Measurements from ENCODE around the gene RPL31.

The RPL31 gene

GRCh38 chr2:101038455-101039255, 36.6 kb downstream of the RPL31 start:
- H3K36me3 ChIP-seq (ENCODE audit: control insufficient read depth, insufficient read depth, low read length), result no peaks in the 10 kb centered on the region
- TF ChIP-seq, protein P1, sequence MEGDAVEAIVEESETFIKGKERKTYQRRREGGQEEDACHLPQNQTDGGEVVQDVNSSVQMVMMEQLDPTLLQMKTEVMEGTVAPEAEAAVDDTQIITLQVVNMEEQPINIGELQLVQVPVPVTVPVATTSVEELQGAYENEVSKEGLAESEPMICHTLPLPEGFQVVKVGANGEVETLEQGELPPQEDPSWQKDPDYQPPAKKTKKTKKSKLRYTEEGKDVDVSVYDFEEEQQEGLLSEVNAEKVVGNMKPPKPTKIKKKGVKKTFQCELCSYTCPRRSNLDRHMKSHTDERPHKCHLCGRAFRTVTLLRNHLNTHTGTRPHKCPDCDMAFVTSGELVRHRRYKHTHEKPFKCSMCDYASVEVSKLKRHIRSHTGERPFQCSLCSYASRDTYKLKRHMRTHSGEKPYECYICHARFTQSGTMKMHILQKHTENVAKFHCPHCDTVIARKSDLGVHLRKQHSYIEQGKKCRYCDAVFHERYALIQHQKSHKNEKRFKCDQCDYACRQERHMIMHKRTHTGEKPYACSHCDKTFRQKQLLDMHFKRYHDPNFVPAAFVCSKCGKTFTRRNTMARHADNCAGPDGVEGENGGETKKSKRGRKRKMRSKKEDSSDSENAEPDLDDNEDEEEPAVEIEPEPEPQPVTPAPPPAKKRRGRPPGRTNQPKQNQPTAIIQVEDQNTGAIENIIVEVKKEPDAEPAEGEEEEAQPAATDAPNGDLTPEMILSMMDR (IDR thresholded peaks at IDR 0.05; ENCODE audit: insufficient read depth, low read length, poor library complexity, severe bottlenecking), result peak; percentile 62
- H3K27me3 ChIP-seq (replicated peaks; ENCODE audit: control insufficient read depth, insufficient read depth, low read length), result no peaks in the 10 kb centered on the region
- no peak for DNase-seq (ENCODE audit: extremely low read depth, insufficient read length)
- no peak overlapping the region for H3K4me3 ChIP-seq (replicated peaks; ENCODE audit: low read depth, low read length)

- no peak for DNase-seq (ENCODE audit: extremely low read depth, insufficient read length)
- Histone ChIP-seq H3K27me3 (replicated peaks; ENCODE audit: control insufficient read depth, insufficient read depth, low read length) (no peaks in the 10 kb centered on the region), H3K36me3 (ENCODE audit: control insufficient read depth, insufficient read depth, low read length) (no peaks in the 10 kb centered on the region), H3K4me3 (replicated peaks; ENCODE audit: low read depth, low read length) (no peak overlapping the region)
- TF ChIP-seq, protein P1 (IDR thresholded peaks at IDR 0.05; ENCODE audit: insufficient read depth, low read length, poor library complexity, severe bottlenecking), result no peak
These were observed 38.0 kb downstream of the RPL31 start for GRCh38 chr2:101040072-101040471.

- H3K4me3 ChIP-seq (replicated peaks; ENCODE audit: low read depth, low read length), result no peak overlapping the region
- TF ChIP-seq, protein P1 (IDR thresholded peaks at IDR 0.05; ENCODE audit: insufficient read depth, low read length, poor library complexity, severe bottlenecking), result no peak
- H3K27me3 ChIP-seq (replicated peaks; ENCODE audit: control insufficient read depth, insufficient read depth, low read length), result no peaks in the 10 kb centered on the region
- H3K36me3 ChIP-seq (ENCODE audit: control insufficient read depth, insufficient read depth, low read length), result no peaks in the 10 kb centered on the region
- no peak for DNase-seq (ENCODE audit: extremely low read depth, insufficient read length)
These were observed 38.7 kb downstream of the RPL31 start for GRCh38 chr2:101040761-101041160.

GRCh38 chr2:101041413-101041812, 39.3 kb downstream of the RPL31 start:
- no peaks in the 10 kb centered on the region for H3K27me3 ChIP-seq (replicated peaks; ENCODE audit: control insufficient read depth, insufficient read depth, low read length)
- no peak overlapping the region for H3K4me3 ChIP-seq (replicated peaks; ENCODE audit: low read depth, low read length)
- TF ChIP-seq, protein P1 (IDR thresholded peaks at IDR 0.05; ENCODE audit: insufficient read depth, low read length, poor library complexity, severe bottlenecking), result no peak
- H3K36me3 ChIP-seq (ENCODE audit: control insufficient read depth, insufficient read depth, low read length), result no peaks in the 10 kb centered on the region
- no peak for DNase-seq (ENCODE audit: extremely low read depth, insufficient read length)

- no peak for DNase-seq (ENCODE audit: extremely low read depth, insufficient read length)
- no peaks in the 10 kb centered on the region for H3K27me3 ChIP-seq (replicated peaks; ENCODE audit: control insufficient read depth, insufficient read depth, low read length)
- TF ChIP-seq, protein P1 (IDR thresholded peaks at IDR 0.05; ENCODE audit: insufficient read depth, low read length, poor library complexity, severe bottlenecking), result no peak
- no peak overlapping the region for H3K4me3 ChIP-seq (replicated peaks; ENCODE audit: low read depth, low read length)
- no peaks in the 10 kb centered on the region for H3K36me3 ChIP-seq (ENCODE audit: control insufficient read depth, insufficient read depth, low read length)
These were observed 43.2 kb downstream of the RPL31 start for GRCh38 chr2:101045330-101045729.

Measured in GM06990 (cell line).